HG02981 (cell line): Measurements from ENCODE around the gene PDE10A.

Experiments used
- ATAC-seq: cut with Tn5 transposase; IDR thresholded peaks from one replicate; pipeline ENCODE4 v1.9.1; 2021; ENCODE audit warnings: mild to moderate bottlenecking, moderate library complexity; ENCODE audit not compliant: unreplicated experiment

The PDE10A gene

GRCh38 chr6:165426892-165427291 lies 236.1 kb downstream of the PDE10A start:
- ATAC-seq, result no peak

DNA sequence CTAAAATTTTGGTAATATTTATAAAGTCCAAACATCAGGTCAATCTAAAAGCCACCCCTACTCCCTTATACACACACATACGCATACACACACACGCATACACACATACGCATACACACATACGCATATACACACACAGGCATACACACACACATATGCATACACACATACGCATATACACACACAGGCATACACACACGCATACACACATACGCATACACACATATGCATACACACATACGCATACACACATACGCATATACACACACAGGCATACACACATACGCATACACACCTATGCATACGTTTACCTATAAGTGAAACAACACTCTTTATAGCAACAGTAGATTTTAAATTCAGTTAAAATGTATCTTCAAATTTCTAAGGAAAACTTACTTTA lies 240.8 kb downstream of the PDE10A start:
- no peak for ATAC-seq

- no peak for ATAC-seq
These were observed 245.7 kb downstream of the PDE10A start for GRCh38 chr6:165417278-165417865.

- ATAC-seq, result no peak
These were observed 258.3 kb downstream of the PDE10A start for GRCh38 chr6:165404697-165405096.

DNA sequence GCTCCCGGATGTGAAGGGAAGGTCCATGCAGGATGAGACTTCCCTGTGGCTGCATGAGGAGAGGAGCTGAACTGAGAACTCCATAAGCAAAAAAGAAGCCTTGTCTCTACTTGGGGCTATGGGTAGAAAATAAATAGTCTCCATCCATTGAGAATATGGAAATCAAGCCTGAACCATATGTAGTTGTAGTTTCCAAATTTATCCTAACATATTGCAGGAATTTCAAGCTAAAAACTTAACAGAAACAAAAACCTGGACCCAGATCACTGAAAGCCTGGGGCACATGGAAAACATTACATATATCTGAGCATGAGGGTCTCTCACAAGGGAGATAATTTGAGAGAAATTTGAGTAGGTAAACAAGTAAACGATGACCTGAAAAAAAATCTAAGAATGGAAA lies 258.7 kb downstream of the PDE10A start:
- ATAC-seq, result no peak

- ATAC-seq, result no peak
These were observed 259.9 kb downstream of the PDE10A start for GRCh38 chr6:165403006-165403595.

GRCh38 chr6:165401092-165401491 lies 261.9 kb downstream of the PDE10A start:
- ATAC-seq, result no peak

DNA sequence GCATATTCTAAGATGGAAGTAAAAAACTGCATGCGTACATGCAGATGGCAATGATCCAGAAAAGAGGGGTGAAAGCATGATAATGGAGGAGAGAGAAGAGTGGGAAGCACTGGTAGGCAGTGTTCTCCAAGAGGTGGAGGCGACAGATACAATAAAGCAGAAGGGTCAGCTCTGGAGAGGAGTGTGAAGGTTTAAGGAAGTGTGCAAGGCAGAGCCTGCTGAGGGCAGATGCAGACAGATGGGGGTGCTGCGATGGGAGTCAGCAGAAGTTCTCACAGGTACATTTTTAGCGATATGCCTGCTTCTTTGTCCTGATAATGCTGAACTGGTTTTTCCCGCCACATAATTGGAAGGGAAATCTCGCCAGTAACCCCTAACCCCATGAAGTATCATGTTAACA lies 272.6 kb downstream of the PDE10A start:
- no peak for ATAC-seq

GRCh38 chr6:165389534-165389933 lies 273.5 kb downstream of the PDE10A start:
- ATAC-seq, result no peak

DNA sequence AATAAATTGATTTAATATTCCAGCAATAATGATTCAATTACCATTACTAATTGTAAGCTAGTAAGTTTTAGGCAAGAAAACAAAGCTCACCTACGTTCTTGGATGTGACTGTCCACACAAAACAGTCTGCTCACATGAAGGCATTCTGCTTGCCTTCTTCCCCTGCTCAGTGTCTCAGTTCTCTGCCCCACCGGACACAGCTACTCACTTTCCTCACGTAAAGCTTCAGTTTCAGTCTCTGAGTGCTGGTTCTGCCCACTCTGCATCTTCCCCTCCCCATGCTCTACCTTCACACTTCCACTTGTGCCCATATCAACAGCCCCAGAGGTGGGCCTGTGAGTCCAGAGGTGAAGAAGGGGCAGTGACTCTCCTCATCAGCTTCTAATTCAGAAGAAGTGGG lies 279.7 kb downstream of the PDE10A start:
- ATAC-seq, result no peak

DNA sequence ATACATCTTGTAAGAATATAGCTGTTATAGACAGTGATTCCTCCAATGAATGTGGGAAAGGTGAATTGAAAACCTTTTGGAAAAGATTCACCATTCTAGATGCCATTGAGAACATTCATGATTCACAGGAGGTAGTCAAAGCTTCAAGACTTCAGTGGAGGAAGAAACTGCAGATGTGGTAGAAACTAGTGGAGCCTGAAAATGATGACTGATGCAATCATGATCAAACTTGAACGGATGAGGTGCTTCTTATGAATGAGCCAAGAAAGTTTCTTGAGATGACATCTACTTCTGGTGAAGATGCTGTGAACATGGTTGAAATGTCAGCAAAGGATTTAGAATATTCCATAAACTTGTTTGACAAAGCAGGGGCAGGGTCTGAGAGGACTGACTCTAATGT lies 286.9 kb downstream of the PDE10A start:
- ATAC-seq, result no peak

GRCh38 chr6:165365371-165365770 lies 297.7 kb downstream of the PDE10A start:
- no peak for ATAC-seq

DNA sequence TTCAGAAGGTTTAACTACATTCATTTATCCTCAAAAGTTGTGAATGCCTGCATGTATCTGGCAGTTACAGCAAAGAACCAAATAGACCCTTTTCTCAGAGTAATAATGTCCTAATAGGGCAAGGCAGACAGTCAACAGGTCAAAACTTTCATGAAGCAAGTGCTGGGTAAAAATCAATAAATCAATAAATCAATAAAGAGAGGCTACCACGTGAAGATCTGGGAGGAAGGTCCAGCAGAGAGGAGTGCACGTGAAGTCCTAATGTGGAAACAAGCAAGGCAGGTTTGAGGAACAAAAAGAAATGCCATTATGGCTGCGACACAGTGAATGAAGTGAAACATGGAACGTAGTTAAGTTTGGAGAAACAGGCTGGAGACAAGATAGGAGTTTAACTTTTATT lies 317.3 kb downstream of the PDE10A start:
- no peak for ATAC-seq

DNA sequence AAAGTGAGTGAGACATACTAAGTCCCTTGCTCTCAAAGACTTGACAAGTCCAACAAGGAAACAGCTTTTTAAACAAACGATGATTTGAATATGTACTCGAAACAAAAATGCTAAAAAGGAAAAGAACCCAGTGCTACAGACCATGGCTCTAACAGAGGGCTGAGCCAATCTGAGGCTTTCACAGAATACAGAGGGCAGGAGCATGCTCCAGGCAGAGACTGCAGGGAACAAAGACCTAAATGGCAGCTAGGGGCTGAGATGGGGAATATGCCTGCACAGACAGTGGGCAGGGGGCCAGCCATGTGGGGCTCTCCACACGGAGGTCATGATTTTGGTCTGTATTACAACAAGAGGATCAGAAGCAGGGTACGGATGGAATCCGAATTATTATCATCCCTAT lies 322.5 kb downstream of the PDE10A start:
- no peak for ATAC-seq

GRCh38 chr6:165325609-165326008 lies 337.4 kb downstream of the PDE10A start:
- ATAC-seq, result no peak

- no peak for ATAC-seq
These were observed 341.4 kb downstream of the PDE10A start for GRCh38 chr6:165321555-165322145.

DNA sequence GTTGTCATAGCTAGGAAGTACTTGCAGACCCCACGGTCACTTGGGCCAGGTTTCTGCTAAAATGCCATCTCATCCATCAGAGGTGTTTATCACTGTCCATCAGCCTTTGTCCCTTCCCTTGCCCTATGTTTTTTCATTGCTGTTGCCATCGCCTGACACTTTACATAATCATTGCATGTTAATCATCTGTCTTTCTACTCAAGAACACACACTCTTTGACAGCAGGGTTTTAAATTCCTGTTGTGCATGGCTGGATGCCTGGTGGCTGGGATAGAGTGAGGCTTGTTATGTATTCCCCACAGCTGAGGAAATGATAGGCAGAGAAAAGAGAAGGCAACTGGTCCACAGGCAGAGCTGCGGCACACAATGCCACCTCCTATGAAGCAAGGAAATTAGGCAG lies 341.9 kb downstream of the PDE10A start:
- ATAC-seq, result no peak

GRCh38 chr6:165317723-165318122 lies 345.3 kb downstream of the PDE10A start:
- ATAC-seq, result no peak

DNA sequence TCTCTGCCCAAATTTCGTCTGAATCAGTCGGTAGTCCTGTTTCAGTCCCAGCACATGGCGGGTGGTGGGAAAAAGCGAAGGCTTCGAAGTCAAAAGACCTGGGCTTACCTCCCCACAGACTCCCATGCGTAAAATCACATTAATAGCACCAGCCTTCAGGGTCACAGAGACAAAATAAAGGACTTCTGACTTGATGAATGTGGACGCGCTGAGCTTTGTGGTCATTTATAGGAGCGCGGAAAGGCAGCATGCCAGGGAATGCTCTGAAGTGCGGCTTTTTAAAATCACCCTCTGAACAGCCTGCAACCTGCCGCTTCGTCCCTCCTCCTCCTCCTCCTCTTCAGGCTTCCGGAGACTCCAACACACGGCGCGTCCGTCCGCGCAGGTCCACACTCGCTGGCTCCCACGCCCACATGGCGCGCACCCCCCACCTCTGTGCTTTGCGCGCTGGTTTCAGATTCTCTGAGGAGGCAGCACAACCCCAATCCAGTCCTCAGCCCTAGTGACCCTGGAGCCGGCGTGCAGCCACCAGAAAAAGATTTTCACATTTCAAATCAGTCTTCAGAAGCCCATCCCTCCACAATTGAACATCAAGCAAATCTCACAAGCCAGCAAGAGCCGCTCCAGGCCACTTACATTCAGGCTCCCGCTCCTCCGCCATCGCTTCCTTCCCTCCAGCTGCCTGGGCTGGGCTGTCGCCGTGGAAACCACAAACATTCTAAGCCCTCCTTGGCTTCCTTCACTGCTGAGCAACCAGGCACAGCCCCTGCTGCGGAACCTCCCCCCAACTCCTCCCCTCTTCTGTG lies 353.9 kb downstream of the PDE10A start, which contains the start of gene C6orf118:
Gene C6orf118 (minus strand): TSS at position 680 of the 806 bp plus-strand sequence. CDS start 19 bp downstream, at position 661.
- ATAC-seq, result no peak

DNA sequence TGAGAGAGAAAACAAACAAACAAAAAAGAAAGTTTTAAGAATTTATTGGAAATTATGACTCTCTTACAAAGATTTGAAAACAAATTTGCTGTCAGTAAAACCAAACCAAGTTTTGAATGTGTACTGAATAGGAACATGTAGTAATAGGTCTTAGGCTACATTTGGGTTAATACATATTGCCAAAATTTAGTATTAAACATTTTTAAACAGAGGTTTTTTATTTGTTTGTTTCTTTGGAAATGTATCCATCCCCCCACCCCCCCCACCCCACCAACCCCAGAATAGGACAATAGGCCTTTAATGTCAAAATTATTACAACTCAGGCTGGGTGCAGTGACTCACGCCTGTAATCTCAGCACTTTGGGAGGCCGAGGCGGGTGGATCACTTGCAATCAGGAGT lies 356.1 kb downstream of the PDE10A start:
- no peak for ATAC-seq

DNA sequence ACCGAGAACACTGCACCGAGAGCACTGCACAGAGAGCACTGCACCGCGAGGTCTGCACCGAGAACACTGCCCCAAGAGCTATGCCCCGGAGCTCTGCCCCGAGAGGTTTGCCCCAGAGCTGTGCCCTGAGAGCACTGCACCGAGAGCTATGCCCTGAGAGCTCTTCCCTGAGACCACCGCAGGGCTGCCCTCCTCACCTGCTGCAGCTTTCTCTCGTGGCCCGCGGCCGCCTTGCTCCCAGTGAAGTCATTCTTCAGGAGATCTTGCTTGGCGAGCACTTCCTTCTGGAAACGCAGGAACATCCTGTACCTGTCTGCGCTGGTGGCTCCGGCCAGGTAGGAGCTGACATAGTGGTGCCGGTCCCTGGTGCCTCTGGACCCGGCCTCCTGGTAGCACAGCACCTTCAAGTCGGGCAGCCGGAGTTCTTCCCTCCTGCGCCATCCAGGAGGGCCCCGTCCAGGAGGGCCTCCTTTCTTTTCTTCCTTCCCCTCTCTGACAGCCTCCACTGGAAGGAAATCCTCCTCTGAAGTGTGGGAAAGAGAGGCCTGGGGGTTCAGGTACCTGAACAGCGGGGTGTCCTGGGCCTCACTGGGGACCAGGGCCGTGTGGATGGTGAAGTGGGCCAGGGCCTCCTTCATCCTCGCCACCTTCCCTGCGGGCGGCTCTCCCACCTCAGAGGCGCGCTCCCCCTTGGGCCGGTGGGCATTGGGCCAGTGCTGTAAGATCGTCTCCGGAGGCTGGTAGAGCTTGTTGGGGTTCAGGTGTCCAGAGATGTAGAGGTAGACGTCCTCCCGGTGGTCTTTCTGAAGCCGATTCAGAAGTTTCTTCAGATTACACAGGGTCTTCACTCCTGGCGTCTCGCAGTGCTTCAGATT lies 361.4 kb downstream of the PDE10A start:
- no peak for ATAC-seq
